GM21526 (cell line): Measurements from ENCODE around the gene COL23A1.

Experiments used
- ATAC-seq: cut with Tn5 transposase; IDR thresholded peaks from one replicate; pipeline ENCODE4 v1.9.1; 2021; ENCODE audit warnings: moderate library complexity; ENCODE audit not compliant: unreplicated experiment, low FRiP score

The COL23A1 gene

GRCh38 chr5:178416206-178416882 is 173.8 kb downstream of the COL23A1 start:
- ATAC-seq, result no peak

GRCh38 chr5:178415353-178415752 is 174.8 kb downstream of the COL23A1 start:
- ATAC-seq, result no peak

- ATAC-seq, result no peak
Observed at GRCh38 chr5:178413988-178414387, 176.2 kb downstream of the COL23A1 start.

GRCh38 chr5:178411083-178411482 is 179.1 kb downstream of the COL23A1 start:
- ATAC-seq, result no peak

GRCh38 chr5:178407646-178408045 is 182.5 kb downstream of the COL23A1 start:
- ATAC-seq, result no peak

- ATAC-seq, result no peak
Observed at GRCh38 chr5:178404987-178405386, 185.2 kb downstream of the COL23A1 start.

GRCh38 chr5:178403956-178404600 is 186.1 kb downstream of the COL23A1 start:
- ATAC-seq, result no peak

- no peak for ATAC-seq
Observed at GRCh38 chr5:178403351-178403750, 186.8 kb downstream of the COL23A1 start.

- no peak for ATAC-seq
Observed at GRCh38 chr5:178399701-178400095, 190.5 kb downstream of the COL23A1 start.

- no peak for ATAC-seq
Observed at GRCh38 chr5:178398901-178399700, 191.1 kb downstream of the COL23A1 start.

GRCh38 chr5:178396796-178397720 is 193.1 kb downstream of the COL23A1 start:
- ATAC-seq, result no peak

- no peak for ATAC-seq
Observed at GRCh38 chr5:178394074-178394473, 196.1 kb downstream of the COL23A1 start.

- no peak for ATAC-seq
Observed at GRCh38 chr5:178392931-178393394, 197.2 kb downstream of the COL23A1 start.

GRCh38 chr5:178392386-178392785 is 197.8 kb downstream of the COL23A1 start:
- ATAC-seq, result no peak

GRCh38 chr5:178391480-178391879 is 198.7 kb downstream of the COL23A1 start:
- no peak for ATAC-seq

- ATAC-seq, result no peak
Observed at GRCh38 chr5:178389796-178390195, 200.4 kb downstream of the COL23A1 start.

GRCh38 chr5:178389026-178389729 is 201.0 kb downstream of the COL23A1 start:
- no peak for ATAC-seq

- no peak for ATAC-seq
Observed at GRCh38 chr5:178388386-178389025, 201.7 kb downstream of the COL23A1 start.

GRCh38 chr5:178387856-178388190 is 202.4 kb downstream of the COL23A1 start:
- no peak for ATAC-seq
